ENCODE results near the gene ATOX1.

ATOX1 gene

DNA sequence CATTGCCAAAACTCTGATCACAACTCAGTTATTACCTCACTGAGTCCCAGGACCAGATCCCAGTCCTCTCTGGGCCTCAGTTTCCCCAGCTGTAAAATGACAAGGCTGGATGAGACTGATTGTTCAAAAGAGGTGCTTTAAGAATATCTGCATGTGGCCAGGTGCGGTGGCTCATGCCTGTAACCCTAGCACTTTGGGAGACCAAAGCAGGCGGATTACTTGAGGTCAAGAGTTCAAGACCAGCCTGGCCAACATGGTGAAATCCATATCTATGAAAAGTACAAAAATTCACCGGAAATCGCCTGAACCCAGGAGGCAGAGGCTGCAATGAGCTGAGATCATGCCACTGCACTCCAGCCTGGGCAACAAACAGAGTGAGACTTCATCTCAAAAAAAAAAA is 8.3 kb downstream of the ATOX1 start:
- DNase-seq = no peak
- peak overlapping the region; percentile 74 for H3K27ac Mint-ChIP-seq
- H3K9me3 Mint-ChIP-seq = no peaks in the 10 kb centered on the region
- H3K36me3 Mint-ChIP-seq (ENCODE audit: low read depth) = peaks cover 16% of the 10 kb centered on the region
- no peak overlapping the region for H3K4me3 Mint-ChIP-seq
- ATAC-seq = no peak
- peaks cover 40% of the 10 kb centered on the region for H3K4me1 Mint-ChIP-seq
- no peaks in the 10 kb centered on the region for H3K27me3 Mint-ChIP-seq

DNA sequence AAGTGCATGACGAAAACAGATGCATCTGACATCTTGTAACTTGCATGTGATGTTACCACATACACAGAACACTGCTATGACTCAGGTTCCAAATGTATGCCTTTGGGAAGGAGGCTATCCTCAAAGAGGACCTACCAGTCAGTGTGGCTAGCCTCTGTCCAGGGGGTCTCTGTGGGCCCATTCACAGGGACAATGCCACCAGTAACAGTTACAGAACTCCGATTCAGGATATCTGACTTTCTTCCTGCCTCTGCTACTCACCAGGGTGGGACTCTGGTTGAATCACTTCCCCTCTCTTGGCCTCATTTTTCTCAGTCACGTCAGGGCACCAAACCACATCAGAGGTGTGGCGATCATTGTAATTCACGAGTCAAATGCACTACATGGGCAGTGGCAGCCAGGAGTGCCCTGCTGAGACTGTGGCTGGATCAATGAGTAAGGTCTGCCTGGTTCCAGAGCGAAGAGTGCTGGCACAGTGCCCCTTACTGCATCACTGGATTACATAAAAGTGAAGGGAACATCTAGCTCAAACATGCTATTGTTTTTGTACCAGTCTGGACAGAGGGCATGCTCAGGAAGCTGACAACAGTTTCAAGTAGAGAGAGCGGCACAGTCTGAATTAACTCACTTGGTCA is 13.2 kb downstream of the ATOX1 start:
- Mint-ChIP-seq H3K27ac (no peak overlapping the region), H3K36me3 (ENCODE audit: low read depth) (peaks cover 25% of the 10 kb centered on the region), H3K4me1 (peaks cover 41% of the 10 kb centered on the region), H3K9me3 (no peaks in the 10 kb centered on the region), H3K27me3 (no peaks in the 10 kb centered on the region), H3K4me3 (no peak overlapping the region)
- ATAC-seq (peak; percentile 58), DNase-seq (peak; percentile 37)

DNA sequence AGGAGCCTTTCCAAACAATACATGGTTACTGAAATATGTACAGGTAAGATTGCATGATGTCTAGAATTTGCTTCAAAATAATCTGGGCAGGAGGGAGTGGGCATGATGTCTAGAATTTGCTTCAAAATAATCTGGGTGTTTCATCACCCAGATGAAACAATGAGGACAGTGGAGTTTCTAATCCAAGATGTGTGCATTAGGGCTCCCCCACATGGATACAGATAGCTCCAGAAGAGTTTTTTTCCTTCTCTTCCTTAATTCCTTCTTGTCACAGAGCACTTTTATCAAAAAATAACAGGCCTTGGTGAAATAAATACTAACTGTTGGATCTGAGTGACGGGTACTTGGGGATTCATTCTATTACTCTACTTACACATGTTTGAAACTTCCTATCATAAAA is 14.9 kb downstream of the ATOX1 start:
- Mint-ChIP-seq H3K4me3 (no peak overlapping the region), H3K9me3 (no peaks in the 10 kb centered on the region), H3K27me3 (no peaks in the 10 kb centered on the region), H3K36me3 (ENCODE audit: low read depth) (peaks cover 23% of the 10 kb centered on the region), H3K27ac (no peak overlapping the region), H3K4me1 (peaks cover 36% of the 10 kb centered on the region)
- DNase-seq (no peak), ATAC-seq (no peak)

- Mint-ChIP-seq H3K27ac (no peak overlapping the region), H3K36me3 (ENCODE audit: low read depth) (peaks cover 23% of the 10 kb centered on the region), H3K27me3 (no peaks in the 10 kb centered on the region), H3K9me3 (no peaks in the 10 kb centered on the region), H3K4me3 (no peak overlapping the region), H3K4me1 (peaks cover 36% of the 10 kb centered on the region)
- no peak for ATAC-seq
- no peak for DNase-seq
Observed at GRCh38 chr5:151742870-151743294, 15.5 kb downstream of the ATOX1 start.

DNA sequence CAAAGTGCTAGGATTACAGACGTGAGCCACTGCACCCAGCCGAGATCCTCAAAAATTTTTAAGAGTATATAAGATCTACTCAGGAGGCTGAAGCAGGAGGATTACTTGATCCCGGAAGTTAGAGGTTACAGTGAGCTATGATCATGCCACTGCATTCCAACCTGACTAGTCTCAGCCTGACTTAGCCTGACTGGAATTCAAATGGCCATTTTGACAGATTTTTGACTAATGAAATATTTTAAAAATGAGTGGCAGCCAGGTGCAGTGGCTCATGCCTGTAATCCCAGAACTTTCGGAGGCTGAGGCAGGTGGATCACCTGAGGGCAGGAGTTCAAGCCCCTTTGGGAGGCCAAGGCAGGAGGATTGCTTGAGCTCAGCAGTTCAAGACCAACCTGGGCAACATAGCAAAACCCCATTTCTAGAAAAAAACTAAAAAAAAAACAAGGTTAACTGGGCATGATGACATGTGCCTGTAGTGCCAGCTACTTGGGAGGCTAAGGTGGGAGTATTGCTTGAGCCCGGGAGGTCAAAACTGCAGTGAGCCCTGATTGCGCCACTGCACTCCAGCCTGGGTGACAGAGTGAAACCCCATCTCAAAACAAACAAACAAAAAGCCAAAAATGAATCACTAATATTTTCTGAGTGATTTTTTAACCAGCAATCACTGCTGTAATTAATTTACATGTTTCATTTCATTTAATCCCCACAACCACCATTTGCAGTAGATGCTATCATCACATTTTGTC is 16.6 kb downstream of the ATOX1 start:
- no peak overlapping the region for H3K4me3 Mint-ChIP-seq
- no peaks in the 10 kb centered on the region for H3K27me3 Mint-ChIP-seq
- H3K4me1 Mint-ChIP-seq = peaks cover 34% of the 10 kb centered on the region
- peaks cover 23% of the 10 kb centered on the region for H3K36me3 Mint-ChIP-seq (ENCODE audit: low read depth)
- ATAC-seq = no peak
- no peak overlapping the region for H3K27ac Mint-ChIP-seq
- H3K9me3 Mint-ChIP-seq = no peaks in the 10 kb centered on the region
- DNase-seq = no peak

- peaks cover 23% of the 10 kb centered on the region for H3K36me3 Mint-ChIP-seq (ENCODE audit: low read depth)
- peaks cover 26% of the 10 kb centered on the region for H3K4me1 Mint-ChIP-seq
- no peak overlapping the region for H3K4me3 Mint-ChIP-seq
- H3K27me3 Mint-ChIP-seq = no peaks in the 10 kb centered on the region
- H3K9me3 Mint-ChIP-seq = no peaks in the 10 kb centered on the region
- DNase-seq (no peak), ATAC-seq (no peak)
- no peak overlapping the region for H3K27ac Mint-ChIP-seq
Observed at GRCh38 chr5:151740958-151741373, 17.5 kb downstream of the ATOX1 start.

- Mint-ChIP-seq H3K4me1 (peaks cover 21% of the 10 kb centered on the region), H3K27ac (no peak overlapping the region), H3K27me3 (no peaks in the 10 kb centered on the region), H3K9me3 (no peaks in the 10 kb centered on the region), H3K4me3 (no peak overlapping the region), H3K36me3 (ENCODE audit: low read depth) (peaks cover 23% of the 10 kb centered on the region)
- peak; percentile 64 for ATAC-seq
- peak; percentile 55 for DNase-seq
Observed at GRCh38 chr5:151740336-151740942, 18.0 kb downstream of the ATOX1 start.

DNA sequence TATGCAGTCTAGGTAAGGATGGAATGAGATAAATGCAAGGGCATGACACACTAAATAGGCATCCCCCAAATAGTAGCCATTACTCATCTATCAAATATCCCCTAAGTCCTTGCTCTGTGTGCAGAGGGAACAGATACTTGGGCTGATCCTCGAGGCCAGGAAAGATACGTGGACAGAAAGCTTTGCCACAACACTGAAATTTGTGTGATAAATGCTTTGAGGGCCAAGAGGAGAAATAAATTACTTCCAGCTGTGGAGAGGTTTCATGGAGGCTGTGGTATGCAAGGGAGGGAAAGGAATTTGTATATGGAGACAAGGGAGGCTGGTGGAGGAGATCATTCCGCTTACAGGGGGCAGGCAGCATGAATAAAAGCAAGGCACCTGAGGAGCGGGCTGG is 18.5 kb downstream of the ATOX1 start:
- H3K9me3 Mint-ChIP-seq = no peaks in the 10 kb centered on the region
- no peak overlapping the region for H3K27ac Mint-ChIP-seq
- peaks cover 16% of the 10 kb centered on the region for H3K4me1 Mint-ChIP-seq
- peaks cover 23% of the 10 kb centered on the region for H3K36me3 Mint-ChIP-seq (ENCODE audit: low read depth)
- no peak for ATAC-seq
- no peak for DNase-seq
- H3K27me3 Mint-ChIP-seq = no peaks in the 10 kb centered on the region
- H3K4me3 Mint-ChIP-seq = no peak overlapping the region

DNA sequence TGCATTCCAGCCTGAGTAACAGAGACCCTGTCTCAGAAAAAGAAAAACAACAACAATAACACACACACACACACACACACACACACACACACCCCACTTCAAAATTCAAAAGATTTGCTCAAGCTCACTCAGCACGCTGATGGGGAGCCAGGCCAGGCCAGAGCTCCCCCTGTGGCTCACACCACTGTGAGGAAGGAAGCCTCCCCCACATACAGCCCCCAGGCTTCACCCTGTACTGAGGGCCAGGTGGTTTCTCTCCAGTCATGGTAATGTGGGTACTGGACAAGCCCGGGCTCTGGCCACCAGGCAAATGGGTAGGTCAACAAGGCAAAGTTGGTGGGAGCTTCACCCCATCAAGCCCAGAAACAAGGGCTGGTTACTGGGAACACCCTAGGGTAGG is 19.0 kb downstream of the ATOX1 start:
- H3K36me3 Mint-ChIP-seq (ENCODE audit: low read depth) = peaks cover 21% of the 10 kb centered on the region
- H3K9me3 Mint-ChIP-seq = no peaks in the 10 kb centered on the region
- peaks cover 15% of the 10 kb centered on the region for H3K4me1 Mint-ChIP-seq
- no peak for ATAC-seq
- no peak overlapping the region for H3K27ac Mint-ChIP-seq
- no peak for DNase-seq
- no peak overlapping the region for H3K4me3 Mint-ChIP-seq
- H3K27me3 Mint-ChIP-seq = no peaks in the 10 kb centered on the region

DNA sequence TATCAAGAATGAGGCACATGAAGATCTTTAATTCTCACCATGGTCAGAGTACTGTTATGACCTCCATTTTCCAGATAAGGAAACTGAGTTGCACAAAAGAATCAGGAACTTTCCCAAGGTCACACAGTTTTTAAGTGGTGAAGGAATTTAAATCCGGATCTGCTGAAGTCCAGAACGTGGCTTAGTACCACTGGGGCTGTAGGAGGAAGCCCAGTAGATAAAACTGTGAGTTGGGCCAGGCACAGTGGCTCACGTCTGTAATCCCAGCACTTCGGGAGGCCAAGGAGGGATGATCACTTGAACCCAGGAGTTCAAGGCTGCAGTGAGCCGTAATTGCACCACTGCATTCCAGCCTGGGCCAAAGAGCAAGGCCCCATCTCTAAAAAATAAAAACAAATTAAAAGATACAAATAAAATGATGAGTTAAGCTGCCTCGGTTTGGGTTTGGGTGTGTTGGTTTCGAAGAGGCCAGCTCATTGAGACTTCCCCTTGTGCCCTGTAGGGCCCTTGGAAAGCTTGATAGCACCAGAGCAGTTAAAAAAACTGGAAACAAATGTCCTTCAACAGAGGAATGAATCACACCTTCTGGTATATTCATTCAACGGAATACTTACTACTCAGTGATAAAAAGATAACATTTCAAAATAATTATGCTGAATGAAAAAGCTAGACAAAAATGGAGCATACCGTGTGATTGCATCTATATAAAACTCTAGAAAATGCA is 20.1 kb downstream of the ATOX1 start:
- peaks cover 11% of the 10 kb centered on the region for H3K4me1 Mint-ChIP-seq
- H3K9me3 Mint-ChIP-seq = no peaks in the 10 kb centered on the region
- H3K27ac Mint-ChIP-seq = no peak overlapping the region
- DNase-seq = no peak
- H3K36me3 Mint-ChIP-seq (ENCODE audit: low read depth) = peaks cover 10% of the 10 kb centered on the region
- no peaks in the 10 kb centered on the region for H3K27me3 Mint-ChIP-seq
- no peak overlapping the region for H3K4me3 Mint-ChIP-seq
- no peak for ATAC-seq

DNA sequence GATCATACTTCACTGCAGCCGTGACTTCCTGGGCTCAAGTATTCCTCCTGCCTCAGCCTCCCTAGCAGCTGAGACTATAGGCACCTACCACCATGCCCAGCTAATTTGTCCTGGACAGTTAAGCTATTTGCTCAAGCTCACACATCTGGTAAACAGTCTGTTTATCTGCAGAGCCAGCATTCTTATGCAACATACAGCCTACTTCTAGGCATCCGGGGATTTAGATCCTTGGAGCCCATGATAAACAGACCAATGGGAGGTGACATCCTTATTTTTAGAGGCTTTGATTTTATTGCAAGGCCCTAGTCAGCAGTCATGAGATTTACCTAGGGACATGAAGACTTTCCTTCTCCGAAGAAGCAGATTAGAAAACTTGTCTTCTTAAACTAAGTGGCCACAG is 21.0 kb downstream of the ATOX1 start:
- DNase-seq (no peak), ATAC-seq (no peak)
- peaks cover 11% of the 10 kb centered on the region for H3K4me1 Mint-ChIP-seq
- H3K36me3 Mint-ChIP-seq (ENCODE audit: low read depth) = peaks cover 3% of the 10 kb centered on the region
- H3K27ac Mint-ChIP-seq = no peak overlapping the region
- H3K4me3 Mint-ChIP-seq = no peak overlapping the region
- no peaks in the 10 kb centered on the region for H3K27me3 Mint-ChIP-seq
- H3K9me3 Mint-ChIP-seq = no peaks in the 10 kb centered on the region

GRCh38 chr5:151735646-151736045 is 22.8 kb downstream of the ATOX1 start:
- Mint-ChIP-seq H3K9me3 (no peaks in the 10 kb centered on the region), H3K36me3 (ENCODE audit: low read depth) (peaks cover 2% of the 10 kb centered on the region), H3K4me3 (no peak overlapping the region), H3K27ac (no peak overlapping the region), H3K4me1 (peaks cover 7% of the 10 kb centered on the region), H3K27me3 (no peaks in the 10 kb centered on the region)
- no peak for ATAC-seq
- no peak for DNase-seq

DNA sequence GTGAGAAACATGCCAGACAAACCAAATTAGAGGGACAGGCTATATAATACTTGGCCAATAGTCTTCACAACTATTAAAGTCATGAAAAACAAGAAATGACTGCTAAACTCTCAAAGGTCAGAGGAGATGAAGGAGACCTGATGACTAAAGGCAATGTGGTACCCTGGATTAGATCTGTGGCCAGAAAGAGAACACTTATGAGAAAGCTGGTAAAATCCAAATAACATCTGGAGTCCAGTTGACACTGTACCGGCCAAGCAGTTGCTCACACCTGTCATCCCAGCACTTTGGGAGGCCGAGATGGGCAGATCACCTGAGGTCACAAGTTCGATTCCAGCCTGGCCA is 24.4 kb downstream of the ATOX1 start:
- no peak overlapping the region for H3K4me3 Mint-ChIP-seq
- peaks cover 7% of the 10 kb centered on the region for H3K9me3 Mint-ChIP-seq
- H3K4me1 Mint-ChIP-seq = no peaks in the 10 kb centered on the region
- ATAC-seq (no peak), DNase-seq (no peak)
- H3K27me3 Mint-ChIP-seq = no peaks in the 10 kb centered on the region
- H3K36me3 Mint-ChIP-seq (ENCODE audit: low read depth) = peaks cover 13% of the 10 kb centered on the region
- no peak overlapping the region for H3K27ac Mint-ChIP-seq

DNA sequence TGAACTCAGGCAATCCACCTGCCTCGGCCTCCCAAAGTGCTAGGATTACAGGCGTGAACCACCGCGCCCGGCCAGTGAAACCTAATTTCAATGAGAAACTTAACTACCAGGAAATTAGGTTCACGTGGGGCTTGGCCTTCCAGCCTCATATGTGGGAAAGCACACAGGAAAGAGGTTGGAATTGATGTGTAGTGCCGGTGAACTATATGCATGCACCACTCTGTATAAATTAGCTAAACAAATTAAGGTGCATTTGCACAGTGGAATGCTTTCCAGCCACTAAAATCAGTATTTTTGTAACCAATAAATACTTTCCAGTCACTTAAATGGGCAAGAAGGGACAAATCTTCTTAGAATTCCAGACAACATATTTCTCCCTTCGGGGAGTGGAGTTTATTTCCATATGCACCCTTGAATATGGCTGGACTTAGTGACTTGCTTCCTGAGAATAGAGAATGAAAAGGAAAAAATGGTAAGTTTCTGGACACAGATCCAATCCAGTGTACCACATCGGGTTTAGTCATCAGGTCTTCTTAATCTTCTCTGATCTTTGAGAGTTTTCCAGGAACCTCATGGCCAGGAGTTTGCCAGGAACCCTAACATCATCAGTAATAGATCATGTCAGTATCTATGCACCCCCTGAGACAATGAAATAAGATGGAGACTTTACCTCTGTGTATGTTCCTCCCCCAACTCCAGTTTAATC is 24.9 kb downstream of the ATOX1 start:
- H3K9me3 Mint-ChIP-seq = peaks cover 7% of the 10 kb centered on the region
- H3K27ac Mint-ChIP-seq = no peak overlapping the region
- no peak for ATAC-seq
- H3K4me1 Mint-ChIP-seq = no peaks in the 10 kb centered on the region
- no peak overlapping the region for H3K4me3 Mint-ChIP-seq
- no peaks in the 10 kb centered on the region for H3K27me3 Mint-ChIP-seq
- no peak for DNase-seq
- peaks cover 13% of the 10 kb centered on the region for H3K36me3 Mint-ChIP-seq (ENCODE audit: low read depth)

All from activated naive CD8-positive, alpha-beta T cell treated with anti-CD3 and anti-CD28 coated beads, Interleukin-2, amount 50 U/mL, for 24 hours (primary cell).